ENCODE results near the gene AHNAK.

- TF ChIP-seq EP300 (IDR thresholded peaks at IDR 0.05): no peak
- TF ChIP-seq, protein P1, sequence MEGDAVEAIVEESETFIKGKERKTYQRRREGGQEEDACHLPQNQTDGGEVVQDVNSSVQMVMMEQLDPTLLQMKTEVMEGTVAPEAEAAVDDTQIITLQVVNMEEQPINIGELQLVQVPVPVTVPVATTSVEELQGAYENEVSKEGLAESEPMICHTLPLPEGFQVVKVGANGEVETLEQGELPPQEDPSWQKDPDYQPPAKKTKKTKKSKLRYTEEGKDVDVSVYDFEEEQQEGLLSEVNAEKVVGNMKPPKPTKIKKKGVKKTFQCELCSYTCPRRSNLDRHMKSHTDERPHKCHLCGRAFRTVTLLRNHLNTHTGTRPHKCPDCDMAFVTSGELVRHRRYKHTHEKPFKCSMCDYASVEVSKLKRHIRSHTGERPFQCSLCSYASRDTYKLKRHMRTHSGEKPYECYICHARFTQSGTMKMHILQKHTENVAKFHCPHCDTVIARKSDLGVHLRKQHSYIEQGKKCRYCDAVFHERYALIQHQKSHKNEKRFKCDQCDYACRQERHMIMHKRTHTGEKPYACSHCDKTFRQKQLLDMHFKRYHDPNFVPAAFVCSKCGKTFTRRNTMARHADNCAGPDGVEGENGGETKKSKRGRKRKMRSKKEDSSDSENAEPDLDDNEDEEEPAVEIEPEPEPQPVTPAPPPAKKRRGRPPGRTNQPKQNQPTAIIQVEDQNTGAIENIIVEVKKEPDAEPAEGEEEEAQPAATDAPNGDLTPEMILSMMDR (IDR thresholded peaks at IDR 0.05): no peak
These were observed 33.6 kb downstream of the AHNAK start for GRCh38 chr11:62512961-62513360.

Data from ovary (tissue), 3 donors.